SK-N-SH (cell line): ENCODE measurements around the gene MAPK11. TPM values are rescaled to one million over a fixed set of nuclear protein-coding genes. Genes with fewer than 3 reads are reported as not detected.

Source experiments
- CTCF ChIA-PET: fragments of 300-600, 350-600 bp; formaldehyde crosslinking; extraction: SDS; loops from one replicate; lab custom pipeline; 2021; lab: Yijun Ruan, JAX
- POLR2A ChIA-PET: fragments of 350-600 bp; sonication (Branson Sonifier 250); formaldehyde crosslinking; extraction: SDS; loops from one replicate; lab custom pipeline; 2020; ENCODE audit warnings: antibody characterized with exemption, inconsistent platforms; lab: Yijun Ruan, JAX
- DNase-seq: peaks from one replicate; pipeline ENCODE4 v3.0.0; 2012
- H2AFZ ChIP-seq: fragments of 200-600 bp; sonication (generic); 2 replicates; pipeline ENCODE4 v1.8.1; 2016; ENCODE audit warnings: antibody characterized with exemption, mild to moderate bottlenecking, low read depth
- H3F3A ChIP-seq: fragments of 200-600 bp; sonication (generic); replicated peaks from 2 replicates; pipeline ENCODE3; 2016; ENCODE audit warnings: antibody characterized with exemption, mild to moderate bottlenecking; ENCODE audit not compliant: insufficient read depth
- H3K27ac ChIP-seq, 2 experiments: fragments of 200-500 bp in 1 of 2; fragments of 200-600 bp in 1 of 2; sonication (Bioruptor generic) in 1 of 2; sonication (generic), shearing (Covaris generic) in 1 of 2; 2 replicates each; pipeline versions ENCODE4 v1.5.1 to v1.6.1; 2014 to 2016; ENCODE audit warnings: low read depth in 2 of 2, inconsistent platforms in 1 of 2, low read length in 1 of 2, mild to moderate bottlenecking in 1 of 2, mixed read lengths in 1 of 2
- H3K27me3 ChIP-seq: fragments of 200-600 bp; sonication (generic), shearing (Covaris generic); 2 replicates; pipeline ENCODE4 v1.6.1; 2016; ENCODE audit warnings: mixed run types; ENCODE audit not compliant: insufficient read depth
- H3K36me3 ChIP-seq, 2 experiments: fragments of 200-500 bp in 1 of 2; fragments of 200-600 bp in 1 of 2; sonication (Bioruptor generic) in 1 of 2; sonication (generic) in 1 of 2; replicated peaks in 1 of 2; 2 replicates each; pipeline versions ENCODE3 to v1.5.1; 2014 to 2016; ENCODE audit warnings: low read length in 1 of 2, mild to moderate bottlenecking in 1 of 2; ENCODE audit not compliant: insufficient read depth in 2 of 2, control insufficient read depth in 1 of 2
- H3K4me1 ChIP-seq, 2 experiments: fragments of 200-500 bp in 1 of 2; fragments of 200-600 bp in 1 of 2; sonication (Bioruptor generic) in 1 of 2; sonication (generic), shearing (Covaris generic) in 1 of 2; 2 replicates each; pipeline versions ENCODE4 v1.5.1 to v1.6.1; 2014 to 2016; ENCODE audit warnings: low read depth in 1 of 2, low read length in 1 of 2, mixed run types in 1 of 2; ENCODE audit not compliant: insufficient read depth in 2 of 2, control insufficient read depth in 1 of 2
- H3K4me2 ChIP-seq: fragments of 200-600 bp; sonication (generic), shearing (Covaris generic); 2 replicates; pipeline ENCODE4 v1.6.1; 2017; ENCODE audit warnings: mixed run types
- H3K4me3 ChIP-seq, 2 experiments: fragments of 200-500 bp in 1 of 2; fragments of 200-600 bp in 1 of 2; sonication (Bioruptor generic) in 1 of 2; sonication (generic), shearing (Covaris generic) in 1 of 2; 2 replicates each; pipeline versions ENCODE4 v1.5.1 to v1.8.1; 2014 to 2016; ENCODE audit warnings: low read depth in 2 of 2, inconsistent platforms in 1 of 2, low read length in 1 of 2, mild to moderate bottlenecking in 1 of 2, mixed read lengths in 1 of 2, moderate library complexity in 1 of 2
- H3K79me2 ChIP-seq: fragments of 200-600 bp; sonication (generic); 2 replicates; pipeline ENCODE4 v1.8.1; 2017; ENCODE audit warnings: mild to moderate bottlenecking; ENCODE audit not compliant: insufficient read depth
- H3K9ac ChIP-seq: fragments of 200-600 bp; sonication (generic); 2 replicates; pipeline ENCODE4 v1.6.1; 2017; ENCODE audit warnings: mixed run types
- H3K9me2 ChIP-seq: fragments of 200-600 bp; sonication (generic); 2 replicates; pipeline ENCODE4 v1.6.1; 2017; ENCODE audit warnings: mixed run types
- H3K9me3 ChIP-seq: fragments of 200-600 bp; sonication (generic); 2 replicates; pipeline ENCODE4 v1.6.1; 2017; ENCODE audit warnings: mixed run types, mild to moderate bottlenecking, moderate library complexity
- H4K20me1 ChIP-seq: fragments of 200-600 bp; sonication (generic); 2 replicates; pipeline ENCODE4 v1.6.1; 2017; ENCODE audit warnings: mild to moderate bottlenecking, mixed run types; ENCODE audit not compliant: insufficient read depth
- CHD2 ChIP-seq: fragments of 150-350 bp; IDR thresholded peaks from 2 replicates; pipeline ENCODE4 v1.6.1; 2018; ENCODE audit warnings: low read length; ENCODE audit not compliant: partially characterized antibody
- EP300 ChIP-seq, 2 experiments: IDR thresholded peaks; 2 replicates each; pipeline versions ENCODE4 v1.4.0 to v1.6.1; 2012; ENCODE audit warnings: borderline replicate concordance in 1 of 2, low read depth in 1 of 2, low read length in 1 of 2
- EZH2phosphoT487 ChIP-seq: fragments of 200-600 bp; sonication (generic); IDR thresholded peaks from 2 replicates; pipeline ENCODE4 v1.6.1; 2017; ENCODE audit warnings: low read depth, mixed run types, mild to moderate bottlenecking, antibody characterized with exemption, moderate library complexity, borderline replicate concordance
- FOXJ3 ChIP-seq: sonication (generic); formaldehyde crosslinking; IDR thresholded peaks from 2 replicates; pipeline ENCODE4 v1.5.1; 2020; ENCODE audit warnings: mild to moderate bottlenecking, missing genetic modification reagents
- FOXM1 ChIP-seq: IDR thresholded peaks from 2 replicates; pipeline ENCODE4 v1.4.0; 2012; ENCODE audit warnings: low read depth, mild to moderate bottlenecking
- GABPA ChIP-seq: IDR thresholded peaks from 2 replicates; pipeline ENCODE4 v1.4.0; 2012; ENCODE audit warnings: low read depth, mild to moderate bottlenecking
- JUND ChIP-seq: IDR thresholded peaks from 2 replicates; pipeline ENCODE4 v1.4.0; 2012
- MEF2A ChIP-seq: IDR thresholded peaks from 2 replicates; pipeline ENCODE4 v1.4.0; 2012; ENCODE audit warnings: low read depth, borderline replicate concordance
- MXI1 ChIP-seq: IDR thresholded peaks from 2 replicates; pipeline ENCODE4 v1.6.1; 2012; ENCODE audit warnings: mild to moderate bottlenecking, low read depth, low read length, improper control_type of control experiment
- NFIC ChIP-seq: IDR thresholded peaks from 2 replicates; pipeline ENCODE4 v1.4.0; 2012; ENCODE audit warnings: borderline replicate concordance
- NRF1 ChIP-seq: IDR thresholded peaks from 2 replicates; pipeline ENCODE4 v1.6.1; 2012; ENCODE audit warnings: low read depth, mild to moderate bottlenecking, low read length
- PBX3 ChIP-seq: IDR thresholded peaks from 2 replicates; pipeline ENCODE4; 2012
- POLR2AphosphoS5 ChIP-seq: IDR thresholded peaks from 2 replicates; pipeline ENCODE4 v1.6.1; 2012; ENCODE audit warnings: low read depth, low read length
- RCOR1 ChIP-seq: fragments of 150-350 bp; IDR thresholded peaks from 2 replicates; pipeline ENCODE4 v1.6.1; 2017; ENCODE audit warnings: antibody characterized with exemption, low read length
- RFX5 ChIP-seq: IDR thresholded peaks from 2 replicates; pipeline ENCODE4 v1.6.1; 2012; ENCODE audit warnings: mild to moderate bottlenecking, improper control_type of control experiment, low read length
- RXRA ChIP-seq: IDR thresholded peaks from 2 replicates; pipeline ENCODE4 v1.4.0; 2012; ENCODE audit warnings: low read depth, mild to moderate bottlenecking, borderline replicate concordance
- SIN3A ChIP-seq: IDR thresholded peaks from 2 replicates; pipeline ENCODE4 v1.6.1; 2012; ENCODE audit warnings: low read depth, mild to moderate bottlenecking, low read length, moderate library complexity, borderline replicate concordance
- SMC3 ChIP-seq: IDR thresholded peaks from 2 replicates; pipeline ENCODE4 v1.6.1; 2012; ENCODE audit warnings: low read depth, low read length, improper control_type of control experiment
- TAF1 ChIP-seq: IDR thresholded peaks from 2 replicates; pipeline ENCODE4 v1.6.1; 2012; ENCODE audit warnings: low read depth, mild to moderate bottlenecking, low read length, moderate library complexity, borderline replicate concordance
- TCF12 ChIP-seq: IDR thresholded peaks from 2 replicates; pipeline ENCODE4 v1.4.0; 2012
- TEAD4 ChIP-seq: IDR thresholded peaks from 2 replicates; pipeline ENCODE4 v1.4.0; 2012; ENCODE audit warnings: mild to moderate bottlenecking, borderline replicate concordance; ENCODE audit not compliant: insufficient read depth
- USF2 ChIP-seq: fragments of 150-350 bp; IDR thresholded peaks from 2 replicates; pipeline ENCODE4 v1.6.1; 2017; ENCODE audit warnings: antibody characterized with exemption, low read length, low read depth, borderline replicate concordance
- ZBTB33 ChIP-seq: IDR thresholded peaks from 2 replicates; pipeline ENCODE4 v1.4.0; 2012; ENCODE audit warnings: low read depth, borderline replicate concordance
- WGBS: methylation state at CpG from one replicate; pipeline ENCODE4 v1.1.6; 2017; ENCODE audit warnings: low lambda C conversion rate; 5-methylcytosine and 5-hydroxymethylcytosine counted together
- polyA plus RNA-seq, 3 experiments: library from polyadenylated mRNA; depleted of rRNA; stranded (reverse); fragments of >200 nt; gene quantifications; 2 replicates each; pipeline ENCODE4 v1.2.3, GENCODE V29; 2012
- TF ChIP-seq, protein P1 (sequence below): IDR thresholded peaks from 2 replicates; pipeline ENCODE4 v1.4.0; 2012; ENCODE audit warnings: low read depth
- TF ChIP-seq, protein P2 (sequence below): IDR thresholded peaks from 2 replicates; pipeline ENCODE4 v1.4.0; 2012; ENCODE audit warnings: low read depth, borderline replicate concordance
- TF ChIP-seq, protein P3 (sequence below): fragments of 150-350 bp; IDR thresholded peaks from 2 replicates; pipeline ENCODE4 v1.6.1; 2016; ENCODE audit warnings: mild to moderate bottlenecking, low read depth, low read length

Gene MAPK11
- polyA plus RNA-seq, 1 of the 3 experiments (the other 2 are of a cell fraction), result 36.0 TPM

GRCh38 chr22:50244420-50245213 is 25.6 kb downstream of the MAPK11 start, which contains the start of gene TUBGCP6:
TUBGCP6 (minus strand) TSS chr22:50245023; CDS start chr22:50244459, 564 bp downstream.
- Histone ChIP-seq H3K9me3 (no peaks in the 10 kb centered on the region), H3K36me3 (peaks cover 5 to 27% of the 10 kb centered on the region in 2 experiments), H3K9ac (peak within 1 kb of the TSS; percentile 84), H2AFZ (peak within 1 kb of the TSS; percentile 65; the same call in 1 of the 2 replicates), H3K79me2 (peaks cover 77% of the 10 kb centered on the region), H3K9me2 (no peaks in the 10 kb centered on the region), H3F3A (peaks cover 19% of the 10 kb centered on the region), H3K4me3 (peak within 1 kb of the TSS; percentile 84 to 92), H3K27me3 (no peaks in the 10 kb centered on the region), H4K20me1 (peaks cover 33% of the 10 kb centered on the region), H3K4me1 (peaks cover 5 to 58% of the 10 kb centered on the region in 2 experiments; a peak in 2 of 4 replicates), H3K4me2 (peak within 1 kb of the TSS; percentile 85), H3K27ac (peak within 1 kb of the TSS; percentile 81 to 96)
- POLR2A ChIA-PET, result interaction anchor here (0.8 kb wide), 1 partner anchor 281 kb away, joined by 3 read pairs; the partner anchor contains the start of gene SCO2
- 0% methylated on average over 33 of the region's 76 CpGs for WGBS
- peak; percentile 94 for DNase-seq
- CTCF ChIA-PET, result interaction anchor here (0.7 to 3.4 kb wide), 7 partner anchors 8 to 281 kb away, joined by 3 to 20 read pairs (median 4); partner anchors contain the start of genes DENND6B and SCO2
- TF ChIP-seq RCOR1 (no peak; the same call in 1 of the 2 replicates), JUND (no peak), SIN3A (peak; percentile 74; the same call in 1 of the 2 replicates), RXRA (no peak), TAF1 (peak; percentile 75; the same call in 1 of the 2 replicates), SMC3 (no peak), EZH2phosphoT487 (no peak), ZBTB33 (peak; percentile 95), MEF2A (no peak), POLR2AphosphoS5 (peak; percentile 88), NFIC (no peak), CHD2 (peak; percentile 97), TEAD4 (no peak), FOXJ3 (CRISPR knock-in tag) (no peak; the same call in 1 of the 2 replicates), EP300 (IDR thresholded peaks at IDR 0.05; ENCODE audit: borderline replicate concordance in 1 of 2, low read depth in 1 of 2, low read length in 1 of 2) (no peak), TCF12 (no peak), NRF1 (no peak), GABPA (peak; percentile 95), RFX5 (no peak), USF2 (no peak), MXI1 (peak; percentile 93), PBX3 (peak; percentile 94), FOXM1 (no peak)
- TF ChIP-seq, protein P1, sequence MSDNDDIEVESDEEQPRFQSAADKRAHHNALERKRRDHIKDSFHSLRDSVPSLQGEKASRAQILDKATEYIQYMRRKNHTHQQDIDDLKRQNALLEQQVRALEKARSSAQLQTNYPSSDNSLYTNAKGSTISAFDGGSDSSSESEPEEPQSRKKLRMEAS, result peak; percentile 97
- TF ChIP-seq, protein P2, sequence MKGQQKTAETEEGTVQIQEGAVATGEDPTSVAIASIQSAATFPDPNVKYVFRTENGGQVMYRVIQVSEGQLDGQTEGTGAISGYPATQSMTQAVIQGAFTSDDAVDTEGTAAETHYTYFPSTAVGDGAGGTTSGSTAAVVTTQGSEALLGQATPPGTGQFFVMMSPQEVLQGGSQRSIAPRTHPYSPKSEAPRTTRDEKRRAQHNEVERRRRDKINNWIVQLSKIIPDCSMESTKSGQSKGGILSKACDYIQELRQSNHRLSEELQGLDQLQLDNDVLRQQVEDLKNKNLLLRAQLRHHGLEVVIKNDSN, result no peak
- TF ChIP-seq, protein P3, sequence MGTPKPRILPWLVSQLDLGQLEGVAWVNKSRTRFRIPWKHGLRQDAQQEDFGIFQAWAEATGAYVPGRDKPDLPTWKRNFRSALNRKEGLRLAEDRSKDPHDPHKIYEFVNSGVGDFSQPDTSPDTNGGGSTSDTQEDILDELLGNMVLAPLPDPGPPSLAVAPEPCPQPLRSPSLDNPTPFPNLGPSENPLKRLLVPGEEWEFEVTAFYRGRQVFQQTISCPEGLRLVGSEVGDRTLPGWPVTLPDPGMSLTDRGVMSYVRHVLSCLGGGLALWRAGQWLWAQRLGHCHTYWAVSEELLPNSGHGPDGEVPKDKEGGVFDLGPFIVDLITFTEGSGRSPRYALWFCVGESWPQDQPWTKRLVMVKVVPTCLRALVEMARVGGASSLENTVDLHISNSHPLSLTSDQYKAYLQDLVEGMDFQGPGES, result no peak
